Prostate gland (tissue), 2 donors: ENCODE results near the gene FHIT. TPM values are rescaled to one million over a fixed set of nuclear protein-coding genes. Genes with fewer than 3 reads are reported as not detected.

ENCODE experiments used
- DNase-seq: peaks from one replicate; pipeline ENCODE4 v3.0.0-alpha.2; 2019; ENCODE audit warnings: low spot score
- H3K27ac ChIP-seq, 2 donors: fragments of 200-600 bp; sonication (generic); 2 replicates each; pipeline ENCODE4 v1.5.1; 2017 to 2019
- H3K27me3 ChIP-seq: fragments of 200-600 bp; sonication (generic); replicated peaks from 2 replicates; pipeline ENCODE4 v1.5.1; 2019; ENCODE audit not compliant: insufficient read depth
- H3K36me3 ChIP-seq, 2 donors: fragments of 200-600 bp; sonication (generic); 1 replicate in 1 of 2; 2 replicates in 1 of 2; pipeline versions ENCODE4 v1.5.1 to v1.8.1; 2017 to 2019
- H3K4me1 ChIP-seq: fragments of 200-600 bp; sonication (generic); replicated peaks from 2 replicates; pipeline ENCODE4 v1.5.1; 2019
- H3K4me3 ChIP-seq, 2 donors: fragments of 200-600 bp; sonication (generic); 2 replicates each; pipeline ENCODE4 v1.5.1; 2017 to 2019
- H3K9me3 ChIP-seq: fragments of 200-600 bp; sonication (generic); 2 replicates; pipeline ENCODE4 v1.5.1; 2017
- POLR2A ChIP-seq: fragments of 450-650 bp; IDR thresholded peaks from one replicate; pipeline ENCODE4 v1.6.1; 2016; ENCODE audit warnings: antibody characterized with exemption, mild to moderate bottlenecking
- POLR2AphosphoS5 ChIP-seq: sonication (generic); formaldehyde crosslinking; IDR thresholded peaks from one replicate; pipeline ENCODE4 v1.6.1; 2017; ENCODE audit warnings: antibody characterized with exemption
- WGBS: methylation state at CpG from one replicate; pipeline ENCODE4 v1.1.5; 2018; 5-methylcytosine and 5-hydroxymethylcytosine counted together
- intact Hi-C: fragments of 100-400 bp; cut with DNase I; formaldehyde crosslinking; loops from one replicate; pipeline ENCODE4 v1.14.2; 2022
- total RNA-seq, 2 donors: library from RNA; depleted of rRNA; stranded (reverse); fragments of >200 nt; gene quantifications; one replicate each; pipeline ENCODE4 v1.1.0, GENCODE V29; 2016
- TF ChIP-seq, protein P1 (sequence below), 4 experiments: fragments of 200-600 bp in 2 of 4; fragments of 450-650 bp in 2 of 4; sonication (generic) in 2 of 4; IDR thresholded peaks; 1 replicate in 3 of 4; 2 replicates in 1 of 4; pipeline ENCODE4 v1.5.1; 2016 to 2019; ENCODE audit warnings: antibody characterized with exemption in 4 of 4, mild to moderate bottlenecking in 2 of 4, moderate library complexity in 2 of 4

The FHIT gene
- total RNA-seq, 2 donors from 2014 or later, result 6.4 to 10.4 TPM

DNA sequence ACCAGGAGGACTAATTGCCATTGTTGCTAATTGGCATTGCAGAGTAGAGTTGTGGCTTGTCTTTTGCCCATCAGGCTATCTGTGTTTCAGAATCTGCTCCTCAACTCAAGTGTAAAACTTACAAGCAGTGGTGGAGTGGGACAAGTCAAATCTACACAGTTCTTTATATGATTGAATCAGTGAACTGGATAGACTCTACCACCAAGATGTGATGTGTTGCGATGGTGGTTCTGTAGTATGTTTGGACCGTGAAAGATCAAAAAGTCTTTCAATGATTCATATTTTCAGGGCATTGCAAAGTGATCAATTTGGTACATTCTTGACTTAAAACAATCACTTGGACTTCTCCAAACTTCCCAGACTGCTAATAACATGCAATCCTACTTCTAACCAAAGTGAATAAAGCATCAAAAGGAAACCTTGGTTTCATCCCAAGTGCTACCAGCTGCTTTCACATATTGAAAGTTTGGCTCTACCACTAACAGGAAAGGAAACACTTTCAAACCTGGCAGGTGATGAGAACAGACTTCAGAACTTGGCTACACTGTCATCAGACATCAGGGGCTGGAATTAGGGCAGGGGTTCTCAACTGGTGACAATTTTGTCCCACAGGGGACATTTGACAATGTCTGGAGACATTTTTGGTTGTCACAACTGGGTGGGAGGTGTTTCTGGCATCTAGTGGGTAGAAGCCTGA is 1356.7 kb downstream of the FHIT start:
- H3K27ac ChIP-seq, result no peak overlapping the region
- DNase-seq, result no peak
- intact Hi-C loops, result no loop called here
- H3K4me3 ChIP-seq, result no peak overlapping the region
- H3K36me3 ChIP-seq, result no peaks in the 10 kb centered on the region
- TF ChIP-seq, protein P1, sequence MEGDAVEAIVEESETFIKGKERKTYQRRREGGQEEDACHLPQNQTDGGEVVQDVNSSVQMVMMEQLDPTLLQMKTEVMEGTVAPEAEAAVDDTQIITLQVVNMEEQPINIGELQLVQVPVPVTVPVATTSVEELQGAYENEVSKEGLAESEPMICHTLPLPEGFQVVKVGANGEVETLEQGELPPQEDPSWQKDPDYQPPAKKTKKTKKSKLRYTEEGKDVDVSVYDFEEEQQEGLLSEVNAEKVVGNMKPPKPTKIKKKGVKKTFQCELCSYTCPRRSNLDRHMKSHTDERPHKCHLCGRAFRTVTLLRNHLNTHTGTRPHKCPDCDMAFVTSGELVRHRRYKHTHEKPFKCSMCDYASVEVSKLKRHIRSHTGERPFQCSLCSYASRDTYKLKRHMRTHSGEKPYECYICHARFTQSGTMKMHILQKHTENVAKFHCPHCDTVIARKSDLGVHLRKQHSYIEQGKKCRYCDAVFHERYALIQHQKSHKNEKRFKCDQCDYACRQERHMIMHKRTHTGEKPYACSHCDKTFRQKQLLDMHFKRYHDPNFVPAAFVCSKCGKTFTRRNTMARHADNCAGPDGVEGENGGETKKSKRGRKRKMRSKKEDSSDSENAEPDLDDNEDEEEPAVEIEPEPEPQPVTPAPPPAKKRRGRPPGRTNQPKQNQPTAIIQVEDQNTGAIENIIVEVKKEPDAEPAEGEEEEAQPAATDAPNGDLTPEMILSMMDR (IDR thresholded peaks at IDR 0.05), result no peak
- no peak for TF ChIP-seq POLR2A
- TF ChIP-seq POLR2AphosphoS5, result no peak
- WGBS, result 91% methylated on average over 2 of the region's 2 CpGs
- no peaks in the 10 kb centered on the region for H3K9me3 ChIP-seq
- H3K27me3 ChIP-seq, result peaks cover 4% of the 10 kb centered on the region
- no peaks in the 10 kb centered on the region for H3K4me1 ChIP-seq

DNA sequence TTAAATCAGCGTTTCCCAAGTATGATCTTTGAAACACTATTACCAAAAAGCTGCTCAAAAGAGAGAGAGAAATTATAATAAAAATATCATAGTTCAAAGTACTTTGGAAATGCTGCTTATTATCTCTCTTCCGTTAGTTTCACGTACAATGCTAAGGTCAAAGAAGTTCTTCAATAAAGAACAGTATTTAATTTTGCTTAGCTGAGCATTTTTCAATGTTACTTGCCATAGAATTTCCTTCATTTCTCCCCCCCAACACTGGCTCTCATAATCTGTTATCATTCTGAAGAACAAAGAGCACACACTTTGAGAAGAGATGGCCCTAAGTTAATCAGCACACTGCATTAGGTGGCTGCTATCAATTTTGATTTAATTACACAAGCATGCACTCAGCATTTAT is 1360.6 kb downstream of the FHIT start:
- Histone ChIP-seq H3K27ac (no peak overlapping the region), H3K36me3 (no peaks in the 10 kb centered on the region), H3K4me1 (no peaks in the 10 kb centered on the region), H3K4me3 (no peak overlapping the region), H3K27me3 (peaks cover 4% of the 10 kb centered on the region), H3K9me3 (no peaks in the 10 kb centered on the region)
- DNase-seq, result no peak
- no peak for TF ChIP-seq POLR2AphosphoS5
- TF ChIP-seq, protein P1 (IDR thresholded peaks at IDR 0.05), result no peak
- TF ChIP-seq POLR2A, result no peak
- 97% methylated on average over 3 of the region's 3 CpGs for WGBS
- intact Hi-C loops, result no loop called here

DNA sequence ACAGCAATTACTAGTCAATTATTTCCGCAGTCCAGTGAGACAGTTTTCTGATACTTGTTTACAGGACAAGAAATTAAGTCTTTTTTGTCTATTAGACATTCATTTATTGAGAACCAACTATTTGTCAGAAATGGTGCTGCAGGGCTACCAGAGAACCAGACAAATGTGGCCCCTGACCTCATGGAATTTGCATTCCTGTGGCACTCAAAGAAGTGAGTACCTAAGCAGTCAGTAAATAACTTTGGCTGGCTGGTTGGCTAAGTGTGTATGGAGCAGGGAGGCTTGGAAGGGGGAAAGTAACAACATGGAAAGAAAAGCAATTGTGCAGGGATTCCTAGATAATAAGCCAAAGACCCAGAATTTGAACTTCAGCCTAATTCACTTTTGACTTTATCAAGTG is 1364.5 kb downstream of the FHIT start:
- TF ChIP-seq POLR2AphosphoS5 (no peak), POLR2A (no peak)
- TF ChIP-seq, protein P1 (IDR thresholded peaks at IDR 0.05), result no peak
- Histone ChIP-seq H3K4me1 (no peaks in the 10 kb centered on the region), H3K36me3 (no peaks in the 10 kb centered on the region), H3K9me3 (no peaks in the 10 kb centered on the region), H3K27me3 (peaks cover under 1% of the 10 kb centered on the region), H3K4me3 (no peak overlapping the region), H3K27ac (no peak overlapping the region)
- intact Hi-C loops, result no loop called here
- no peak for DNase-seq
- WGBS, result 100% methylated on average over 1 of the region's 1 CpG

DNA sequence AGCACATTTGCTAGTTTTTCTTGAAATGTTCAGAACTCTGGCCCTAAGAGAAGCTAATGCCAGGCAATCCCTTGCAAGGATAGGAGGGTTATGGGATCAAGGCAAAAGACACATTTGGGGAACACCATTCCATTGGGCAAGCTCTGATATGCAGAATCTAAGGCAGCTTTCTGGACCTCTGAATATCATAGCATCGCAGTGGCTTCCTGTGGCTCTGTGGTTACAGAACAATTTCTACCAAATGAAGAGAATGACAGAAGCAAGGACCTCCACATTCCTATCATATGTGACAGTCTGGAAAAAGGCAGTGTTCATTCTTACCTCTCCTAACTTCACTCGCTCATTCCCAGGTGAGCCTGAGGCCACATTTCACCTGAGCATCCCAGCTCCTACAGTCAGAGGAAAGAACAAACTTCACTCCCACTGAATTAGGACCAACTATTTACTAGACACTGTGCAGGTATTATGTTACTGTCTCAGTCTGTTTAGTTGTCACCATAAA is 1365.3 kb downstream of the FHIT start:
- Histone ChIP-seq H3K4me3 (no peak overlapping the region), H3K36me3 (no peaks in the 10 kb centered on the region), H3K27me3 (no peaks in the 10 kb centered on the region), H3K9me3 (no peaks in the 10 kb centered on the region), H3K4me1 (no peaks in the 10 kb centered on the region), H3K27ac (no peak overlapping the region)
- intact Hi-C loops, result no loop called here
- no peak for DNase-seq
- TF ChIP-seq POLR2AphosphoS5, result no peak
- no peak for TF ChIP-seq POLR2A
- TF ChIP-seq, protein P1 (IDR thresholded peaks at IDR 0.05), result no peak
- 90% methylated on average over 2 of the region's 2 CpGs for WGBS

DNA sequence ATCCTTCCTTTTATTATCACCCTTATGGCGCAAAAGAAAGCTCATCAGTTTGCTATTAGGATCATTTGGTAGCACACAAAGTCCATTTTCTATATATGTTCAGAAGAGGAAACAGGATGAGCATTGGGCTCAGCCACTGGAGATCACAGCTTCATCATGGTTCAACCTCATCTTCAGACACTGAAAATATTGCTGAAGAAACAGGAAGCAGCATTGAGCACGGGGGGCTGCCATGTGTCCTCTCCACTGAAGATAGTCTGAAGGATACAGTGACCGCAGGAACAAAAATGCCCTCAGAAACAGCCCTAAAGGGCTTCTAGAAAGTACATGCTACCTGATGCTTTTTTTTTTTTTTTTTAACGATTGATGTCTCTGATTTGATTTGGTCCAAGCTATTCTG is 1366.2 kb downstream of the FHIT start:
- no peak overlapping the region for H3K27ac ChIP-seq
- H3K4me1 ChIP-seq, result no peaks in the 10 kb centered on the region
- no peak overlapping the region for H3K4me3 ChIP-seq
- WGBS, result 91% methylated on average over 4 of the region's 4 CpGs
- no peaks in the 10 kb centered on the region for H3K27me3 ChIP-seq
- no peaks in the 10 kb centered on the region for H3K9me3 ChIP-seq
- DNase-seq, result no peak
- H3K36me3 ChIP-seq, result no peaks in the 10 kb centered on the region
- intact Hi-C loops, result no loop called here
- TF ChIP-seq POLR2AphosphoS5, result no peak
- TF ChIP-seq, protein P1 (IDR thresholded peaks at IDR 0.05), result no peak
- TF ChIP-seq POLR2A, result no peak
